K562 (cell line): Measurements from ENCODE around the gene DHX32. TPM values are rescaled to one million over a fixed set of nuclear protein-coding genes. Genes with fewer than 3 reads are reported as not detected.
A peak's percentile ranks its signal among the peaks of the same experiment; 100 is the strongest.

Experiments
- CAMTA2 ChIP-seq: fragments of 250-450 bp; sonication (Bioruptor Pico); conservative IDR thresholded peaks from 2 replicates; pipeline ENCODE4 v1.5.1; 2022
- CCAR2 ChIP-seq: fragments of 200-400 bp; formaldehyde crosslinking; IDR thresholded peaks from 2 replicates; pipeline ENCODE4 v1.6.1; 2017; ENCODE audit warnings: mild to moderate bottlenecking, low read depth, low read length
- EHMT2 ChIP-seq: fragments of 450-650 bp; IDR thresholded peaks from 2 replicates; pipeline ENCODE4 v1.6.1; 2018; ENCODE audit warnings: antibody characterized with exemption
- ELF4 ChIP-seq: fragments of 450-650 bp; formaldehyde crosslinking; IDR thresholded peaks from 2 replicates; pipeline ENCODE4 v1.4.0; 2022; ENCODE audit warnings: missing genetic modification characterization
- EP400 ChIP-seq: fragments of 450-650 bp; IDR thresholded peaks from 2 replicates; pipeline ENCODE4 v1.6.1; 2017; ENCODE audit warnings: antibody characterized with exemption, mild to moderate bottlenecking, moderate library complexity
- GABPB2 ChIP-seq: fragments of 250-450 bp; sonication (Bioruptor Pico); conservative IDR thresholded peaks from 2 replicates; pipeline ENCODE4 v1.5.1; 2021; ENCODE audit warnings: mild to moderate bottlenecking
- GATA2 ChIP-seq: sonication (generic); formaldehyde crosslinking; IDR thresholded peaks from 2 replicates; pipeline ENCODE4 v1.4.0; 2020; ENCODE audit warnings: mild to moderate bottlenecking, missing genetic modification reagents
- GATAD2B ChIP-seq: fragments of 450-650 bp; IDR thresholded peaks from 2 replicates; pipeline ENCODE4 v1.6.1; 2017; ENCODE audit warnings: mild to moderate bottlenecking, borderline replicate concordance
- HNRNPL ChIP-seq: fragments of 200-400 bp; formaldehyde crosslinking; IDR thresholded peaks from 2 replicates; pipeline ENCODE4 v1.6.1; 2017; ENCODE audit warnings: low read depth, mild to moderate bottlenecking, low read length
- MYNN ChIP-seq, 2 experiments: sonication (generic); formaldehyde crosslinking in 1 of 2; IDR thresholded peaks; 2 replicates each; pipeline versions ENCODE4 v1.5.0 to v1.6.1; 2016 to 2020; ENCODE audit warnings: antibody characterized with exemption in 1 of 2, missing genetic modification reagents in 1 of 2
- NCOA6 ChIP-seq: fragments of 450-650 bp; IDR thresholded peaks from 2 replicates; pipeline ENCODE4 v1.6.1; 2017; ENCODE audit warnings: mild to moderate bottlenecking
- NFXL1 ChIP-seq: fragments of 450-650 bp; formaldehyde crosslinking; IDR thresholded peaks from 2 replicates; pipeline ENCODE4 v1.4.0; 2021; ENCODE audit warnings: mild to moderate bottlenecking
- POLR2B ChIP-seq: fragments of 450-650 bp; IDR thresholded peaks from 2 replicates; pipeline ENCODE4 v1.6.1; 2018; ENCODE audit warnings: low read depth; ENCODE audit not compliant: partially characterized antibody
- RBM14 ChIP-seq: fragments of 200-400 bp; formaldehyde crosslinking; IDR thresholded peaks from 2 replicates; pipeline ENCODE4 v1.6.1; 2018; ENCODE audit warnings: low read depth, mild to moderate bottlenecking, low read length, moderate library complexity, borderline replicate concordance; ENCODE audit not compliant: insufficient read depth
- RBM22 ChIP-seq: fragments of 200-400 bp; formaldehyde crosslinking; IDR thresholded peaks from 2 replicates; pipeline ENCODE4 v1.6.1; 2018; ENCODE audit warnings: low read length, low read depth; ENCODE audit not compliant: poor library complexity, severe bottlenecking
- RBM34 ChIP-seq: fragments of 200-400 bp; formaldehyde crosslinking; IDR thresholded peaks from 2 replicates; pipeline ENCODE4 v1.6.1; 2018; ENCODE audit warnings: low read length, borderline replicate concordance; ENCODE audit not compliant: insufficient read depth
- RNF2 ChIP-seq: sonication (generic); IDR thresholded peaks from 2 replicates; pipeline ENCODE4 v1.6.1; 2016
- SLC30A9 ChIP-seq: fragments of 250-450 bp; sonication (Bioruptor Pico); IDR thresholded peaks from 2 replicates; pipeline ENCODE4 v1.8.0; 2022; ENCODE audit warnings: mild to moderate bottlenecking, moderate library complexity
- STAT5A ChIP-seq: IDR thresholded peaks from 2 replicates; pipeline ENCODE4 v1.6.1; 2012; ENCODE audit warnings: low read length, inconsistent platforms, borderline replicate concordance
- TAF1 ChIP-seq: IDR thresholded peaks from 2 replicates; pipeline ENCODE4 v1.6.1; 2011; ENCODE audit warnings: mild to moderate bottlenecking, low read length, moderate library complexity; ENCODE audit not compliant: insufficient read depth, control insufficient read depth, severe bottlenecking; ENCODE audit errors: extremely low read depth
- THAP7 ChIP-seq: fragments of 250-450 bp; sonication (Bioruptor Pico); IDR thresholded peaks from 2 replicates; pipeline ENCODE4 v1.5.0; 2021
- TOE1 ChIP-seq, 2 experiments: fragments of 450-650 bp in 1 of 2; sonication (generic) in 1 of 2; formaldehyde crosslinking in 1 of 2; IDR thresholded peaks; 2 replicates each; pipeline versions ENCODE4 v1.7.1 to v1.8.0; 2016 to 2022; ENCODE audit warnings: borderline replicate concordance in 2 of 2, mild to moderate bottlenecking in 2 of 2, antibody characterized with exemption in 1 of 2, inconsistent platforms in 1 of 2, low read depth in 1 of 2, missing genetic modification reagents in 1 of 2, moderate library complexity in 1 of 2
- U2AF2 ChIP-seq: fragments of 200-400 bp; formaldehyde crosslinking; optimal IDR thresholded peaks from 2 replicates; pipeline ENCODE3; 2017; ENCODE audit warnings: low read depth, mild to moderate bottlenecking, low read length
- VEZF1 ChIP-seq: fragments of 200-800 bp; sonication (Bioruptor generic); IDR thresholded peaks from 2 replicates; pipeline ENCODE4 v1.6.1; 2017; ENCODE audit warnings: missing genetic modification characterization, missing compliant biosample characterization
- XRCC3 ChIP-seq: fragments of 450-650 bp; IDR thresholded peaks from 2 replicates; pipeline ENCODE4 v1.6.1; 2017; ENCODE audit warnings: mild to moderate bottlenecking, moderate library complexity
- ZNF398 ChIP-seq: fragments of 250-450 bp; sonication (Bioruptor Pico); IDR thresholded peaks from 2 replicates; pipeline ENCODE4 v1.8.0; 2021; ENCODE audit warnings: moderate library complexity, mild to moderate bottlenecking, inconsistent platforms
- ZNF445 ChIP-seq: fragments of 250-450 bp; sonication (Bioruptor Pico); IDR thresholded peaks from 2 replicates; pipeline ENCODE4 v1.4.0; 2020; ENCODE audit warnings: low read depth, mild to moderate bottlenecking, moderate library complexity
- ZNF778 ChIP-seq: fragments of 450-650 bp; formaldehyde crosslinking; IDR thresholded peaks from 2 replicates; pipeline ENCODE4 v1.4.0; 2020; ENCODE audit warnings: mild to moderate bottlenecking, moderate library complexity
- polyA plus RNA-seq, 8 experiments: library from polyadenylated mRNA; depleted of rRNA in 4 of 8; stranded (reverse) in 5 of 8; unstranded in 3 of 8; fragments of >200 nt; fragmentation: Nextera tagmentation in 2 of 8; fragmentation: Illumina TruSeq in 1 of 8; extraction: Ambion mirVana in 2 of 8; extraction: Trizol in 1 of 8; gene quantifications; 2 replicates each; pipeline versions ENCODE4 v1.2.1 to v1.2.3, GENCODE V29; 2011 to 2014; ENCODE audit warnings: inconsistent platforms in 1 of 8, missing spikeins in 1 of 8
- total RNA-seq, 7 experiments: library from RNA; depleted of rRNA in 6 of 7; stranded (reverse); fragments of >200 nt in 6 of 7; fragmentation: Illumina TruSeq in 2 of 7; extraction: Trizol in 2 of 7; gene quantifications; 2 replicates each; pipeline versions ENCODE4 v1.2.1 to v1.2.3, GENCODE V29; 2011 to 2021; ENCODE audit warnings: low replicate concordance in 1 of 7

DHX32 gene
- total and polyA plus RNA-seq, 9 of the 15 experiments (the other 6 are each of a cell fraction or from before 2014, with no cell fraction given), result 5.8 to 23.5 (median 17.5) TPM

GRCh38 chr10:125816548-125816947 lies 64.5 kb downstream of the DHX32 start (continued):
- TF ChIP-seq ZNF398 (CRISPR knock-in tag), result no peak
- TF ChIP-seq RBM14, result no peak
- TF ChIP-seq RBM34, result no peak
- peak; percentile 74 for TF ChIP-seq RNF2
- TF ChIP-seq NCOA6, result no peak
- no peak for TF ChIP-seq ZNF445 (CRISPR knock-in tag)
- TF ChIP-seq CCAR2, result no peak
- TF ChIP-seq RBM22, result no peak
- TF ChIP-seq NFXL1, result no peak
- no peak for TF ChIP-seq THAP7 (CRISPR knock-in tag)
- TF ChIP-seq U2AF2, result no peak
- TF ChIP-seq STAT5A, result peak; percentile 92
- TF ChIP-seq EP400, result peak; percentile 35; the same call in 1 of the 2 replicates
- no peak for TF ChIP-seq TAF1
- no peak for TF ChIP-seq ELF4 (CRISPR knock-in tag)
- TF ChIP-seq GATAD2B, result peak; percentile 59; the same call in 1 of the 2 replicates
- no peak for TF ChIP-seq HNRNPL
- no peak for TF ChIP-seq ZNF778
- TF ChIP-seq EHMT2, result peak; percentile 81
- no peak for TF ChIP-seq CAMTA2 (CRISPR knock-in tag)
- no peak for TF ChIP-seq SLC30A9 (CRISPR knock-in tag)
- TF ChIP-seq TOE1 (IDR thresholded peaks at IDR 0.05; ENCODE audit: borderline replicate concordance), result no peak
- no peak for TF ChIP-seq TOE1 (CRISPR knock-in tag; IDR thresholded peaks at IDR 0.05; ENCODE audit: borderline replicate concordance, low read depth)
- no peak for TF ChIP-seq POLR2B
- peak; percentile 33; the same call in 1 of the 2 replicates for TF ChIP-seq MYNN (IDR thresholded peaks at IDR 0.05)
- TF ChIP-seq MYNN (CRISPR knock-in tag; IDR thresholded peaks at IDR 0.05), result no peak
- peak; percentile 42; the same call in 1 of the 2 replicates for TF ChIP-seq GATA2 (CRISPR knock-in tag)
- TF ChIP-seq GABPB2 (CRISPR knock-in tag), result no peak
- TF ChIP-seq XRCC3, result no peak
- no peak for TF ChIP-seq VEZF1 (CRISPR knock-in tag)
